ENCODE results near the gene MTR. TPM values are rescaled to one million over a fixed set of nuclear protein-coding genes. Genes with fewer than 3 reads are reported as not detected.

The MTR gene
- total and polyA plus RNA-seq, 9 of the 15 experiments (the other 6 are each of a cell fraction or from before 2014, with no cell fraction given) = 3.4 to 44.3 (median 20.3) TPM

DNA sequence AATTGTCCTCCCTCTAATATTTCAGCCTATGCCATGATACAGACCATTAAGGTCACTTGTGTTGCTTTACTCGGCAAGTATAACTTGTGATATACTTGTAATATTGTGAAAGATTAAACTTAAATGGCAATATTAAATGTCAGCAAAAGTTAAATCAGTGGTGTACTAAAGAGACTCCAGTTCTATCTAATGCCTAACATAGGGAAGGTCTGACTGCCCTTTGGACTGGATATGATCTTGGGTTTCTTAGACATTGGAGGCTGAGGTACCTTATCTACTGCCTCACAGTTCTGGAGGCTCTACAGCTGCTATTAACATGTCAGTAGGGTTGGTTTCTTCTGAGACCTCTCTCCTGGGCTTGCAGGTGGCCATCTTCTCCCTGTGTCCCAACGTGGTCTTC lies 119.3 kb downstream of the MTR start (continued):
- TF ChIP-seq, protein P1, sequence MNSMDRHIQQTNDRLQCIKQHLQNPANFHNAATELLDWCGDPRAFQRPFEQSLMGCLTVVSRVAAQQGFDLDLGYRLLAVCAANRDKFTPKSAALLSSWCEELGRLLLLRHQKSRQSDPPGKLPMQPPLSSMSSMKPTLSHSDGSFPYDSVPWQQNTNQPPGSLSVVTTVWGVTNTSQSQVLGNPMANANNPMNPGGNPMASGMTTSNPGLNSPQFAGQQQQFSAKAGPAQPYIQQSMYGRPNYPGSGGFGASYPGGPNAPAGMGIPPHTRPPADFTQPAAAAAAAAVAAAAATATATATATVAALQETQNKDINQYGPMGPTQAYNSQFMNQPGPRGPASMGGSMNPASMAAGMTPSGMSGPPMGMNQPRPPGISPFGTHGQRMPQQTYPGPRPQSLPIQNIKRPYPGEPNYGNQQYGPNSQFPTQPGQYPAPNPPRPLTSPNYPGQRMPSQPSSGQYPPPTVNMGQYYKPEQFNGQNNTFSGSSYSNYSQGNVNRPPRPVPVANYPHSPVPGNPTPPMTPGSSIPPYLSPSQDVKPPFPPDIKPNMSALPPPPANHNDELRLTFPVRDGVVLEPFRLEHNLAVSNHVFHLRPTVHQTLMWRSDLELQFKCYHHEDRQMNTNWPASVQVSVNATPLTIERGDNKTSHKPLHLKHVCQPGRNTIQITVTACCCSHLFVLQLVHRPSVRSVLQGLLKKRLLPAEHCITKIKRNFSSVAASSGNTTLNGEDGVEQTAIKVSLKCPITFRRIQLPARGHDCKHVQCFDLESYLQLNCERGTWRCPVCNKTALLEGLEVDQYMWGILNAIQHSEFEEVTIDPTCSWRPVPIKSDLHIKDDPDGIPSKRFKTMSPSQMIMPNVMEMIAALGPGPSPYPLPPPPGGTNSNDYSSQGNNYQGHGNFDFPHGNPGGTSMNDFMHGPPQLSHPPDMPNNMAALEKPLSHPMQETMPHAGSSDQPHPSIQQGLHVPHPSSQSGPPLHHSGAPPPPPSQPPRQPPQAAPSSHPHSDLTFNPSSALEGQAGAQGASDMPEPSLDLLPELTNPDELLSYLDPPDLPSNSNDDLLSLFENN (IDR thresholded peaks at IDR 0.05; ENCODE audit: low read depth in 2 of 2, low read length in 2 of 2) = no peak
- TF ChIP-seq ZKSCAN8 (CRISPR knock-in tag; IDR thresholded peaks at IDR 0.05) (no peak), ZNF274 (IDR thresholded peaks at IDR 0.05; ENCODE audit: borderline replicate concordance, low read depth, low read length) (0 out of 2 replicates have a peak, but pooled peaks have one; percentile 1), FIP1L1 (IDR thresholded peaks at IDR 0.05; ENCODE audit: low read depth, low read length, poor library complexity, severe bottlenecking) (no peak), PTTG1 (tag; IDR thresholded peaks at IDR 0.05; ENCODE audit: low read depth) (no peak), ZZZ3 (IDR thresholded peaks at IDR 0.05) (no peak), BCOR (IDR thresholded peaks at IDR 0.05) (no peak), ZNF12 (CRISPR knock-in tag; IDR thresholded peaks at IDR 0.05) (no peak), RUNX1 (IDR thresholded peaks at IDR 0.05; ENCODE audit: low read depth) (no peak), HDAC8 (tag; IDR thresholded peaks at IDR 0.05) (no peak), HSF4 (CRISPR knock-in tag; IDR thresholded peaks at IDR 0.05; ENCODE audit: borderline replicate concordance) (no peak), MEF2D (tag; conservative IDR thresholded peaks at IDR 0.05; ENCODE audit: low read depth) (no peak), PURB (CRISPR knock-in tag; IDR thresholded peaks at IDR 0.05; ENCODE audit: low read depth) (no peak), FOXA1 (IDR thresholded peaks at IDR 0.05; ENCODE audit: borderline replicate concordance) (no peak), HDGF (IDR thresholded peaks at IDR 0.05) (no peak), CHD2 (IDR thresholded peaks at IDR 0.05; ENCODE audit: low read depth, low read length) (no peak)
- TF ChIP-seq, protein P2, sequence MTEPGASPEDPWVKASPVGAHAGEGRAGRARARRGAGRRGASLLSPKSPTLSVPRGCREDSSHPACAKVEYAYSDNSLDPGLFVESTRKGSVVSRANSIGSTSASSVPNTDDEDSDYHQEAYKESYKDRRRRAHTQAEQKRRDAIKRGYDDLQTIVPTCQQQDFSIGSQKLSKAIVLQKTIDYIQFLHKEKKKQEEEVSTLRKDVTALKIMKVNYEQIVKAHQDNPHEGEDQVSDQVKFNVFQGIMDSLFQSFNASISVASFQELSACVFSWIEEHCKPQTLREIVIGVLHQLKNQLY (CRISPR knock-in tag; conservative IDR thresholded peaks at IDR 0.05) = no peak
- TF ChIP-seq, protein P3, sequence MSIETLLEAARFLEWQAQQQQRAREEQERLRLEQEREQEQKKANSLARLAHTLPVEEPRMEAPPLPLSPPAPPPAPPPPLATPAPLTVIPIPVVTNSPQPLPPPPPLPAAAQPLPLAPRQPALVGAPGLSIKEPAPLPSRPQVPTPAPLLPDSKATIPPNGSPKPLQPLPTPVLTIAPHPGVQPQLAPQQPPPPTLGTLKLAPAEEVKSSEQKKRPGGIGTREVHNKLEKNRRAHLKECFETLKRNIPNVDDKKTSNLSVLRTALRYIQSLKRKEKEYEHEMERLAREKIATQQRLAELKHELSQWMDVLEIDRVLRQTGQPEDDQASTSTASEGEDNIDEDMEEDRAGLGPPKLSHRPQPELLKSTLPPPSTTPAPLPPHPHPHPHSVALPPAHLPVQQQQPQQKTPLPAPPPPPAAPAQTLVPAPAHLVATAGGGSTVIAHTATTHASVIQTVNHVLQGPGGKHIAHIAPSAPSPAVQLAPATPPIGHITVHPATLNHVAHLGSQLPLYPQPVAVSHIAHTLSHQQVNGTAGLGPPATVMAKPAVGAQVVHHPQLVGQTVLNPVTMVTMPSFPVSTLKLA (conservative IDR thresholded peaks at IDR 0.05) = 0 out of 4 replicates have a peak, but pooled peaks of 1 of the 2 experiments have one; percentile 26
- TF ChIP-seq, protein P4, sequence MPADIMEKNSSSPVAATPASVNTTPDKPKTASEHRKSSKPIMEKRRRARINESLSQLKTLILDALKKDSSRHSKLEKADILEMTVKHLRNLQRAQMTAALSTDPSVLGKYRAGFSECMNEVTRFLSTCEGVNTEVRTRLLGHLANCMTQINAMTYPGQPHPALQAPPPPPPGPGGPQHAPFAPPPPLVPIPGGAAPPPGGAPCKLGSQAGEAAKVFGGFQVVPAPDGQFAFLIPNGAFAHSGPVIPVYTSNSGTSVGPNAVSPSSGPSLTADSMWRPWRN (IDR thresholded peaks at IDR 0.05; ENCODE audit: low read depth) = 0 out of 2 replicates have a peak, but pooled peaks have one; percentile 29
- TF ChIP-seq, protein P5, sequence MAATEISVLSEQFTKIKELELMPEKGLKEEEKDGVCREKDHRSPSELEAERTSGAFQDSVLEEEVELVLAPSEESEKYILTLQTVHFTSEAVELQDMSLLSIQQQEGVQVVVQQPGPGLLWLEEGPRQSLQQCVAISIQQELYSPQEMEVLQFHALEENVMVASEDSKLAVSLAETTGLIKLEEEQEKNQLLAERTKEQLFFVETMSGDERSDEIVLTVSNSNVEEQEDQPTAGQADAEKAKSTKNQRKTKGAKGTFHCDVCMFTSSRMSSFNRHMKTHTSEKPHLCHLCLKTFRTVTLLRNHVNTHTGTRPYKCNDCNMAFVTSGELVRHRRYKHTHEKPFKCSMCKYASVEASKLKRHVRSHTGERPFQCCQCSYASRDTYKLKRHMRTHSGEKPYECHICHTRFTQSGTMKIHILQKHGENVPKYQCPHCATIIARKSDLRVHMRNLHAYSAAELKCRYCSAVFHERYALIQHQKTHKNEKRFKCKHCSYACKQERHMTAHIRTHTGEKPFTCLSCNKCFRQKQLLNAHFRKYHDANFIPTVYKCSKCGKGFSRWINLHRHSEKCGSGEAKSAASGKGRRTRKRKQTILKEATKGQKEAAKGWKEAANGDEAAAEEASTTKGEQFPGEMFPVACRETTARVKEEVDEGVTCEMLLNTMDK (IDR thresholded peaks at IDR 0.05; ENCODE audit: borderline replicate concordance, insufficient read depth, low read depth, low read length, poor library complexity, severe bottlenecking) = no peak

Data from K562 (cell line).